HCT116 (cell line): Measurements from ENCODE around the gene SCAF8. TPM values are rescaled to one million over a fixed set of nuclear protein-coding genes. Genes with fewer than 3 reads are reported as not detected.

Experiments used
- ATAC-seq: fragments of 200-7000 bp; cut with Tn5 transposase; 2 replicates; pipeline ENCODE4 v1.9.1; 2020; ENCODE audit warnings: mild to moderate bottlenecking, moderate library complexity
- BruUV-seq: library from RNA; stranded (reverse); fragments of 400-500 nt; replicated peaks from 2 replicates; lab custom pipeline; 2021; lab: Mats Ljungman, UMichigan
- CTCF ChIA-PET: fragments of 300-600 bp; sonication (Branson Sonifier 250); formaldehyde crosslinking; loops from one replicate; lab custom pipeline; 2021; ENCODE audit warnings: antibody characterized with exemption; lab: Charles Lee
- POLR2A ChIA-PET: fragments of 300-600, 350-600 bp; sonication (Branson Sonifier 250); formaldehyde crosslinking; loops from one replicate; lab custom pipeline; 2021; ENCODE audit warnings: antibody characterized with exemption; lab: Charles Lee
- RAD21 ChIA-PET, 2 experiments: fragments of 300-600 bp; sonication (Branson Sonifier 250); formaldehyde crosslinking; loops; one replicate each; lab custom pipeline; 2023; ENCODE audit warnings: low total read pairs in 2 of 2; ENCODE audit not compliant: uncharacterized antibody in 2 of 2, unreplicated experiment in 2 of 2, low non-redundant PET in 1 of 2; lab: Charles Lee
- DNase-seq: peaks from one replicate; pipeline ENCODE4 v3.0.0-alpha.2; 2010; ENCODE audit warnings: low read depth, low spot score
- H2AFZ ChIP-seq: fragments of 200-600 bp; shearing (Covaris generic), sonication (generic); 2 replicates; pipeline ENCODE4 v1.6.1; 2017; ENCODE audit warnings: low read depth, mixed run types, mixed read lengths, antibody characterized with exemption, low read length; ENCODE audit not compliant: poor library complexity, severe bottlenecking
- H3K27ac ChIP-seq: 2 replicates; pipeline ENCODE4 v1.5.1; 2012; ENCODE audit warnings: low read depth, low read length
- H3K27me3 ChIP-seq: fragments of 200-600 bp; sonication (generic); 2 replicates; pipeline ENCODE4 v1.6.1; 2016; ENCODE audit warnings: mixed run types, low read length, mixed read lengths; ENCODE audit not compliant: insufficient read depth
- H3K36me3 ChIP-seq, 2 experiments: fragments of 200-500 bp in 1 of 2; fragments of 200-600 bp in 1 of 2; sonication (Bioruptor generic) in 1 of 2; sonication (generic) in 1 of 2; 2 replicates each; pipeline versions ENCODE4 v1.5.1 to v1.6.1; 2014 to 2016; ENCODE audit warnings: low read length in 2 of 2, inconsistent platforms in 1 of 2, mixed read lengths in 1 of 2, mixed run types in 1 of 2; ENCODE audit not compliant: insufficient read depth in 2 of 2, control insufficient read depth in 1 of 2
- H3K4me1 ChIP-seq, 2 experiments: fragments of 200-600 bp in 1 of 2; sonication (generic) in 1 of 2; 2 replicates each; pipeline versions ENCODE4 v1.5.1 to v1.6.1; 2012 to 2017; ENCODE audit warnings: low read length in 2 of 2, inconsistent platforms in 1 of 2, mild to moderate bottlenecking in 1 of 2, mixed read lengths in 1 of 2, mixed run types in 1 of 2, moderate library complexity in 1 of 2; ENCODE audit not compliant: insufficient read depth in 2 of 2, control insufficient read depth in 1 of 2
- H3K4me2 ChIP-seq: fragments of 200-600 bp; sonication (generic); 2 replicates; pipeline ENCODE4 v1.6.1; 2017; ENCODE audit warnings: mixed run types, low read length, mixed read lengths
- H3K4me3 ChIP-seq, 2 experiments: fragments of 200-600 bp in 1 of 2; sonication (generic) in 1 of 2; replicated peaks in 1 of 2; 2 replicates each; pipeline ENCODE4 v1.5.1; 2011 to 2016; ENCODE audit warnings: low read length in 2 of 2, control low read depth in 1 of 2, low read depth in 1 of 2, mild to moderate bottlenecking in 1 of 2, mixed read lengths in 1 of 2, mixed run types in 1 of 2
- H3K79me2 ChIP-seq: fragments of 200-600 bp; sonication (generic); 2 replicates; pipeline ENCODE4 v1.6.1; 2017; ENCODE audit warnings: mild to moderate bottlenecking, mixed run types, low read length, moderate library complexity, mixed read lengths; ENCODE audit not compliant: insufficient read depth
- H3K9ac ChIP-seq: fragments of 200-600 bp; sonication (generic); 2 replicates; pipeline ENCODE4 v1.6.1; 2016; ENCODE audit warnings: low read length, mixed read lengths
- H3K9me2 ChIP-seq: fragments of 200-600 bp; sonication (generic), shearing (Covaris generic); 2 replicates; pipeline ENCODE4 v1.6.1; 2017; ENCODE audit warnings: mixed run types, mild to moderate bottlenecking, moderate library complexity; ENCODE audit not compliant: insufficient read depth
- H3K9me3 ChIP-seq, 2 experiments: fragments of 200-500 bp in 1 of 2; fragments of 200-600 bp in 1 of 2; sonication (Bioruptor generic) in 1 of 2; sonication (generic) in 1 of 2; 2 replicates each; pipeline ENCODE4 v1.6.1; 2014 to 2017; ENCODE audit warnings: low read length in 2 of 2, mixed read lengths in 2 of 2, inconsistent platforms in 1 of 2, low read depth in 1 of 2, mild to moderate bottlenecking in 1 of 2, mixed run types in 1 of 2, moderate library complexity in 1 of 2; ENCODE audit not compliant: control insufficient read depth in 1 of 2, insufficient read depth in 1 of 2
- H4K20me1 ChIP-seq: fragments of 200-600 bp; sonication (generic), shearing (Covaris generic); 2 replicates; pipeline ENCODE4 v1.6.1; 2017; ENCODE audit warnings: mixed run types, mild to moderate bottlenecking, moderate library complexity; ENCODE audit not compliant: insufficient read depth
- CBX3 ChIP-seq: IDR thresholded peaks from 2 replicates; pipeline ENCODE4 v1.6.1; 2012; ENCODE audit warnings: low read depth
- CEBPB ChIP-seq: IDR thresholded peaks from 2 replicates; pipeline ENCODE4 v1.6.1; 2012; ENCODE audit warnings: low read depth
- ELF1 ChIP-seq: IDR thresholded peaks from 2 replicates; pipeline ENCODE4 v1.6.1; 2012; ENCODE audit warnings: low read depth, borderline replicate concordance
- EZH2 ChIP-seq: fragments of 200-600 bp; sonication (generic); IDR thresholded peaks from 2 replicates; pipeline ENCODE4 v1.6.1; 2017; ENCODE audit warnings: antibody characterized with exemption, mixed run types
- SIN3A ChIP-seq: IDR thresholded peaks from 2 replicates; pipeline ENCODE4 v1.6.1; 2012; ENCODE audit warnings: low read depth
- SRF ChIP-seq: IDR thresholded peaks from 2 replicates; pipeline ENCODE4 v1.6.1; 2012; ENCODE audit warnings: low read depth
- YY1 ChIP-seq: IDR thresholded peaks from 2 replicates; pipeline ENCODE4 v1.6.1; 2011; ENCODE audit warnings: low read length, low read depth, moderate library complexity, mild to moderate bottlenecking; ENCODE audit not compliant: insufficient replicate concordance; ENCODE audit errors: extremely low read depth
- ZFX ChIP-seq: fragments of 450-650 bp; IDR thresholded peaks from 2 replicates; pipeline ENCODE4 v1.6.1; 2017
- intact Hi-C: fragments of 100-400 bp; cut with micrococcal nuclease; formaldehyde crosslinking; loops from 2 replicates; pipeline ENCODE4 v1.10.0; 2022
- total RNA-seq: library from RNA; stranded (reverse); gene quantifications from one replicate; pipeline ENCODE4 v1.2.1, GENCODE V29; 2021; ENCODE audit not compliant: unreplicated experiment
- TF ChIP-seq, protein P1 (sequence below): IDR thresholded peaks from 2 replicates; pipeline ENCODE4 v1.6.1; 2012
- TF ChIP-seq, protein P2 (sequence below): IDR thresholded peaks from 2 replicates; pipeline ENCODE4 v1.6.1; 2011; ENCODE audit warnings: mild to moderate bottlenecking, low read length, moderate library complexity; ENCODE audit not compliant: insufficient replicate concordance; ENCODE audit errors: extremely low read depth
- TF ChIP-seq, protein P3 (sequence below): IDR thresholded peaks from 2 replicates; pipeline ENCODE4 v1.6.1; 2012; ENCODE audit warnings: low read depth
- TF ChIP-seq, protein P4 (sequence below): IDR thresholded peaks from 2 replicates; pipeline ENCODE4 v1.6.1; 2012

The SCAF8 gene
- total RNA-seq, 1 experiment from 2014 or later = 34.6 TPM

DNA sequence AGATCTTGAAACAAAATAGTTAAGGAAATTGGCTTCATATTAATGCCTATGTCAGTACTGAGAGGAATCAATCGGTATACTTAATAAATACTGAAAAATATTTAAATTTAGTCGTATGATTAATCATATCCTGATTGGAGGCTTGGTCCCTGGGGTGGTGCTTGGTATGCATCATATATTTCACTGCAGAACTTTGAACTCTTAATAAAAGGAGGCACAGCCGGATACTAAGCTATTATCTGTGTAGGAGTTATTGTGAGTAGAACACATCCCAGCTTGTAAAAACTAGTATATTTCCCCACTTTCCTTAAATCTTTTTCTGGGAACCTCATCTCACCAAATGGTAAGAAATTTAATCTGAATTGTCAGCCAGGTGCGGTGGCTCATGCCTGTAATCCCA lies 42.4 kb upstream of the SCAF8 start:
- H3K4me1 ChIP-seq = no peaks in the 10 kb centered on the region
- ATAC-seq (no peak), DNase-seq (no peak)
- no peaks in the 10 kb centered on the region for H3K9me2 ChIP-seq
- no peaks in the 10 kb centered on the region for H3K27me3 ChIP-seq
- H3K4me3 ChIP-seq = no peak overlapping the region
- RAD21 ChIA-PET = no interaction called here
- H3K36me3 ChIP-seq = no peaks in the 10 kb centered on the region
- POLR2A ChIA-PET = no interaction called here
- no peaks in the 10 kb centered on the region for H3K9me3 ChIP-seq
- no peaks in the 10 kb centered on the region for H3K79me2 ChIP-seq
- no peaks in the 10 kb centered on the region for H4K20me1 ChIP-seq
- intact Hi-C loops = no loop called here
- no peak for TF ChIP-seq YY1
- no peak for TF ChIP-seq ZFX
- no peak for TF ChIP-seq SIN3A
- no peak for TF ChIP-seq EZH2
- TF ChIP-seq, protein P1, sequence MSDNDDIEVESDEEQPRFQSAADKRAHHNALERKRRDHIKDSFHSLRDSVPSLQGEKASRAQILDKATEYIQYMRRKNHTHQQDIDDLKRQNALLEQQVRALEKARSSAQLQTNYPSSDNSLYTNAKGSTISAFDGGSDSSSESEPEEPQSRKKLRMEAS = no peak
- TF ChIP-seq, protein P2, sequence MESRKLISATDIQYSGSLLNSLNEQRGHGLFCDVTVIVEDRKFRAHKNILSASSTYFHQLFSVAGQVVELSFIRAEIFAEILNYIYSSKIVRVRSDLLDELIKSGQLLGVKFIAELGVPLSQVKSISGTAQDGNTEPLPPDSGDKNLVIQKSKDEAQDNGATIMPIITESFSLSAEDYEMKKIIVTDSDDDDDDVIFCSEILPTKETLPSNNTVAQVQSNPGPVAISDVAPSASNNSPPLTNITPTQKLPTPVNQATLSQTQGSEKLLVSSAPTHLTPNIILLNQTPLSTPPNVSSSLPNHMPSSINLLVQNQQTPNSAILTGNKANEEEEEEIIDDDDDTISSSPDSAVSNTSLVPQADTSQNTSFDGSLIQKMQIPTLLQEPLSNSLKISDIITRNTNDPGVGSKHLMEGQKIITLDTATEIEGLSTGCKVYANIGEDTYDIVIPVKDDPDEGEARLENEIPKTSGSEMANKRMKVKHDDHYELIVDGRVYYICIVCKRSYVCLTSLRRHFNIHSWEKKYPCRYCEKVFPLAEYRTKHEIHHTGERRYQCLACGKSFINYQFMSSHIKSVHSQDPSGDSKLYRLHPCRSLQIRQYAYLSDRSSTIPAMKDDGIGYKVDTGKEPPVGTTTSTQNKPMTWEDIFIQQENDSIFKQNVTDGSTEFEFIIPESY = no peak
- TF ChIP-seq SRF = no peak
- TF ChIP-seq, protein P3, sequence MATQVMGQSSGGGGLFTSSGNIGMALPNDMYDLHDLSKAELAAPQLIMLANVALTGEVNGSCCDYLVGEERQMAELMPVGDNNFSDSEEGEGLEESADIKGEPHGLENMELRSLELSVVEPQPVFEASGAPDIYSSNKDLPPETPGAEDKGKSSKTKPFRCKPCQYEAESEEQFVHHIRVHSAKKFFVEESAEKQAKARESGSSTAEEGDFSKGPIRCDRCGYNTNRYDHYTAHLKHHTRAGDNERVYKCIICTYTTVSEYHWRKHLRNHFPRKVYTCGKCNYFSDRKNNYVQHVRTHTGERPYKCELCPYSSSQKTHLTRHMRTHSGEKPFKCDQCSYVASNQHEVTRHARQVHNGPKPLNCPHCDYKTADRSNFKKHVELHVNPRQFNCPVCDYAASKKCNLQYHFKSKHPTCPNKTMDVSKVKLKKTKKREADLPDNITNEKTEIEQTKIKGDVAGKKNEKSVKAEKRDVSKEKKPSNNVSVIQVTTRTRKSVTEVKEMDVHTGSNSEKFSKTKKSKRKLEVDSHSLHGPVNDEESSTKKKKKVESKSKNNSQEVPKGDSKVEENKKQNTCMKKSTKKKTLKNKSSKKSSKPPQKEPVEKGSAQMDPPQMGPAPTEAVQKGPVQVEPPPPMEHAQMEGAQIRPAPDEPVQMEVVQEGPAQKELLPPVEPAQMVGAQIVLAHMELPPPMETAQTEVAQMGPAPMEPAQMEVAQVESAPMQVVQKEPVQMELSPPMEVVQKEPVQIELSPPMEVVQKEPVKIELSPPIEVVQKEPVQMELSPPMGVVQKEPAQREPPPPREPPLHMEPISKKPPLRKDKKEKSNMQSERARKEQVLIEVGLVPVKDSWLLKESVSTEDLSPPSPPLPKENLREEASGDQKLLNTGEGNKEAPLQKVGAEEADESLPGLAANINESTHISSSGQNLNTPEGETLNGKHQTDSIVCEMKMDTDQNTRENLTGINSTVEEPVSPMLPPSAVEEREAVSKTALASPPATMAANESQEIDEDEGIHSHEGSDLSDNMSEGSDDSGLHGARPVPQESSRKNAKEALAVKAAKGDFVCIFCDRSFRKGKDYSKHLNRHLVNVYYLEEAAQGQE = no peak
- no peak for TF ChIP-seq CEBPB
- no peak for TF ChIP-seq ELF1
- TF ChIP-seq CBX3 = no peak
- TF ChIP-seq, protein P4, sequence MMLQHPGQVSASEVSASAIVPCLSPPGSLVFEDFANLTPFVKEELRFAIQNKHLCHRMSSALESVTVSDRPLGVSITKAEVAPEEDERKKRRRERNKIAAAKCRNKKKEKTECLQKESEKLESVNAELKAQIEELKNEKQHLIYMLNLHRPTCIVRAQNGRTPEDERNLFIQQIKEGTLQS = no peak
- no TSS peak for BruUV-seq
- no peak overlapping the region for H3K4me2 ChIP-seq
- no peak overlapping the region for H3K27ac ChIP-seq
- no peak overlapping the region for H3K9ac ChIP-seq
- no peak overlapping the region for H2AFZ ChIP-seq
- CTCF ChIA-PET = no interaction called here
